ENCODE results near the gene GABRG3.

- TF ChIP-seq CTCF (IDR thresholded peaks at IDR 0.05; ENCODE audit: poor library complexity) (no peak), EZH2phosphoT487 (IDR thresholded peaks at IDR 0.05; ENCODE audit: low read depth, severe bottlenecking, unreplicated experiment) (no peak), EZH2 (IDR thresholded peaks at IDR 0.05; ENCODE audit: borderline replicate concordance) (no peak)
Measured at GRCh38 chr15:27448234-27448633, 477.3 kb downstream of the GABRG3 start.
